ENCODE measurements around the gene GPR158.

GPR158 gene

GRCh38 chr10:25210265-25210664 lies 35.5 kb downstream of the GPR158 start:
- Histone ChIP-seq H3K27me3 (ENCODE audit: insufficient read depth, low read length, poor library complexity) (no peaks in the 10 kb centered on the region), H3K9ac (ENCODE audit: low read depth, low read length) (no peak overlapping the region), H3K79me2 (ENCODE audit: insufficient read depth, low read length) (no peaks in the 10 kb centered on the region), H3K27ac (ENCODE audit: low read length) (no peak overlapping the region), H4K20me1 (ENCODE audit: insufficient read depth, low read length) (no peaks in the 10 kb centered on the region), H3K4me3 (ENCODE audit: low read depth in 1 of 2, low read length in 2 of 2) (no peak overlapping the region), H3K4me1 (ENCODE audit: insufficient read depth, low read length) (no peaks in the 10 kb centered on the region), H3K9me3 (ENCODE audit: insufficient read depth, low read length, severe bottlenecking) (no peaks in the 10 kb centered on the region), H3K36me3 (ENCODE audit: insufficient read depth, low read length) (no peaks in the 10 kb centered on the region), H2AFZ (ENCODE audit: low read depth, low read length) (no peak overlapping the region), H3K4me2 (ENCODE audit: insufficient read depth, low read length) (no peak overlapping the region)
- TF ChIP-seq EZH2 (IDR thresholded peaks at IDR 0.05; ENCODE audit: borderline replicate concordance, low read depth, low read length, severe bottlenecking) (no peak), CTCF (IDR thresholded peaks at IDR 0.05; ENCODE audit: borderline replicate concordance, extremely low read depth, low read length, poor library complexity, severe bottlenecking) (no peak)
- DNase-seq (no peak), ATAC-seq (ENCODE audit: insufficient read depth, low read depth) (no peak)

- Histone ChIP-seq H3K9me3 (ENCODE audit: insufficient read depth, low read length, severe bottlenecking) (no peaks in the 10 kb centered on the region), H4K20me1 (ENCODE audit: insufficient read depth, low read length) (no peaks in the 10 kb centered on the region), H2AFZ (ENCODE audit: low read depth, low read length) (no peak overlapping the region), H3K27me3 (ENCODE audit: insufficient read depth, low read length, poor library complexity) (peaks cover 7% of the 10 kb centered on the region), H3K4me2 (ENCODE audit: insufficient read depth, low read length) (no peak overlapping the region), H3K4me1 (ENCODE audit: insufficient read depth, low read length) (no peaks in the 10 kb centered on the region), H3K27ac (ENCODE audit: low read length) (no peak overlapping the region), H3K4me3 (ENCODE audit: low read depth in 1 of 2, low read length in 2 of 2) (no peak overlapping the region), H3K9ac (ENCODE audit: low read depth, low read length) (no peak overlapping the region), H3K79me2 (ENCODE audit: insufficient read depth, low read length) (no peaks in the 10 kb centered on the region), H3K36me3 (ENCODE audit: insufficient read depth, low read length) (no peaks in the 10 kb centered on the region)
- no peak for DNase-seq
- TF ChIP-seq EZH2 (IDR thresholded peaks at IDR 0.05; ENCODE audit: borderline replicate concordance, low read depth, low read length, severe bottlenecking) (no peak), CTCF (IDR thresholded peaks at IDR 0.05; ENCODE audit: borderline replicate concordance, extremely low read depth, low read length, poor library complexity, severe bottlenecking) (no peak)
- no peak for ATAC-seq (ENCODE audit: insufficient read depth, low read depth)
Observed at GRCh38 chr10:25220156-25220555, 45.4 kb downstream of the GPR158 start.

- Histone ChIP-seq H3K4me3 (ENCODE audit: low read depth in 1 of 2, low read length in 2 of 2) (no peak overlapping the region), H2AFZ (ENCODE audit: low read depth, low read length) (no peak overlapping the region), H3K27me3 (ENCODE audit: insufficient read depth, low read length, poor library complexity) (peaks cover 7% of the 10 kb centered on the region), H3K36me3 (ENCODE audit: insufficient read depth, low read length) (no peaks in the 10 kb centered on the region), H3K79me2 (ENCODE audit: insufficient read depth, low read length) (no peaks in the 10 kb centered on the region), H4K20me1 (ENCODE audit: insufficient read depth, low read length) (no peaks in the 10 kb centered on the region), H3K4me2 (ENCODE audit: insufficient read depth, low read length) (no peak overlapping the region), H3K9ac (ENCODE audit: low read depth, low read length) (no peak overlapping the region), H3K4me1 (ENCODE audit: insufficient read depth, low read length) (no peaks in the 10 kb centered on the region), H3K9me3 (ENCODE audit: insufficient read depth, low read length, severe bottlenecking) (no peaks in the 10 kb centered on the region), H3K27ac (ENCODE audit: low read length) (no peak overlapping the region)
- ATAC-seq (ENCODE audit: insufficient read depth, low read depth) (no peak), DNase-seq (no peak)
- TF ChIP-seq EZH2 (IDR thresholded peaks at IDR 0.05; ENCODE audit: borderline replicate concordance, low read depth, low read length, severe bottlenecking): no peak
- TF ChIP-seq CTCF (IDR thresholded peaks at IDR 0.05; ENCODE audit: borderline replicate concordance, extremely low read depth, low read length, poor library complexity, severe bottlenecking): no peak
Observed at GRCh38 chr10:25222085-25222660, 47.4 kb downstream of the GPR158 start.
